HG02571 (cell line): ENCODE measurements around the gene HELZ.

Experiments
- ATAC-seq: cut with Tn5 transposase; IDR thresholded peaks from one replicate; pipeline ENCODE4 v1.9.1; 2021; ENCODE audit warnings: mild to moderate bottlenecking, moderate library complexity; ENCODE audit not compliant: unreplicated experiment

Gene HELZ

DNA sequence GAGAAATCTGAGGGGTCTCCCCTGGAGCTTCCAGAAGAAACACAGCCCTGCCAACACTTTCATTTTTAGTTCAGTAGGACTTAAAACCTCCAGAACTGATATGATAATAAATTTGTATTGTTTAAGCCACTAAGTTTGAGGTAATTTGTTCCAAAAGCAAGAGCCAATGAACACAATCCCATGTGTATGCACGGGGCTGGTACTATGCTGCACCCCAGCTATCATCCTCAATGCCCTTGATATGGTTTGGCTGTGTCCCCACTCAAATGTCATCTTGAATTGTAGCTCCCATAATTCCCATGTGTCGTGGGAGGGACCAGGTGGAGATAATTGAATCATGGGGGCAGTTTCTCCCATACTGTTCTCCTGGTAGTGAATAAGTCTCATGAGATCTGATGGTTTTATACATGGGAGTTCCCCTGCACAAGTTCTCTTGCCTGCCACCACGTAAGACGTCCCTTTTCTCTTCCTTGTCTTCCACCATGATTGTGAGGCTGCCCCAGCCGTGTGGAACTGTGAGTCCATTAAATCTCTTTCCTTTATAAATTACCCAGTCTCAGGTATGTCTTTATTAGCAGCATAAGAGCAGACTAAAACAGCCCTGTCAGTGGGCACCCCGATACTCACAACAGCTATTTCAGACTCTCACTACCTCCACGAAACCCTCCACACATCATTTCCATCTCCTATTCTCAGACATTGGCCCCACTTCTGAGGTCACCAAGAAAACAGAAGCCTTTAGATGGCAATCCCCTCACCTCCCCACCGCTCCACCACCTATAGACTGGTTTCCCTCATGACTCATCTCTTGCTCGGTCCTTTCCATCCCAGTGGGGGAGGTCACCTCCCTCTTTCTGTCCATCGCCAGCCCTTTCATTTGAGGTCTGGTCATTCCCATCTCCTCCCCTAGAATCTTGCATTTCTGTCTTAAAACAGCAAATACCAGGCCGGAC, 209.6 kb downstream of the HELZ start:
- no peak for ATAC-seq

DNA sequence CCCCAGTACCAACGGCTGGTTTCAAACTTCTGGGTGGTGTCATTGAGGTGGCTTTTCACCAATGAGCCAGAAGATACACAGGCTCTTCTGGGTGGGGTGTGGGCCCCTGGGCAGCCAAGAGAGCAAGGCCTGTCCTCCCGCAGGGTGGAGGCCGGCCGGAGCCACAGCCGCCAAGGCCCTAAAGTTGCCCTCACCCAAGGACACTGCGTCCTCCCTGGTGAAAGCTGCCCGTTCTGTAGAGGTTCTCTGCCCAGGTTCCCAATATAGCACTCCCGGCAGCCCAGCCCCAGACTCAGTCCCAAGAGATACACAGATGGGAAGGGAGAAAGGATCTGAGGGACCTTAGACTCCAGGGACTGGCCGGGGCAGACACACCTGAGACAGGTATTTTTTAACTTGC, 211.4 kb downstream of the HELZ start:
- no peak for ATAC-seq

DNA sequence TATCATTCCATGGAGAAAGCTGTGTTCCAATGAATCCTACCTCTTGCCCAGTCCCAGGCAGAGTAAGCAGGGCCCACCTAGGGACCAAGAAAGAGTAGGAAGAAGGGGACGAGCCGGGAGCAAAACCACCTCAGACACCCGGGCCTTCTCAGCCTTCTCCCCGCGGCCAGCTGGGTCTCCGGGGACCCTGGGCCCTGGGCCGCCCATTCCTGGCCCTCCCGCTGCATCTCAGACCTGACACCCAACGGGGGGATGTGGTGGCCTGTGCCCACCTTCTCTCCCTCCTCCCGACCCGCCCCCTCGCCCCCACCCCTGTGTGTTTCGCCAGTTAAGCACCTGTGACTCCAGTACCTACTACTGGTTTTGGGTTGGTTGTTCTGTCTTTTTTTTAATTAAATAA, 212.0 kb downstream of the HELZ start:
- no peak for ATAC-seq

DNA sequence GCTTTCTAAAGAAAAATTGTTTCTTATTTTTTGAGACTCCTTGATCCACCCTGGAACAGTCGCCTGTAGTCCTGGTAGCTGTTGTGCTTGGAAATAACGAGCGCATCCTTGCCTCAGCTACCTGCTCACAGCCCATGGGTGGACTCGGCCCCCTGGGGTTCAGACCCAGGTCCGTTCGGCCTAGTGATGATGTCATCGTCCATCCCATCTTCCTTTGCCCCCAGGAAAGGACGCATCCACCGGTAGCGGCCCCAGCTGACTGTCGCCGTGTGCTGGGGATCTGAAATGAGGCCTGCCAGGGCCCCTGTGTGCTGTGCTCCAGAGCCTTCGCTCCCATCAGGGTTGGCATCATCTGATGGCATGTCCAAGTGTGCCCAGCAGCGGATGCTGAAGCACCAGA, 212.6 kb downstream of the HELZ start:
- no peak for ATAC-seq

DNA sequence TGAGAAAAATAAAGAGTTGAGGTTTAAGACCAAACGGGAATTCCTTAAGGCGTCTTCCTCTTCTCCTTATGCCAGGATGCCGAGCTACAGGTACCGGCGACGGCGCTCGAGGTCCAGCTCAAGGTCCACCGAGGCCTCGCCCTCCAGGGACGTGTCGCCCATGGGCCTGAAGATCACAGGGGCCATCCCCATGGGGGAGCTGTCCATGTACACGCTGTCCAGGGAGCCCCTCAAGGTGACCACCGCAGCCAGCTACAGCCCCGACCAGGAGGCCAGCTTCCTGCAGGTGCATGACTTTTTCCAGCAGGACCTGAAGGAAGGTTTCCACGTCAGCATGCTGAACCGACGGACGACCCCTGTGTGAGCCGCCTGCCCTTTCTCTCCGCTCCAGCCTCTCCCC, 214.4 kb downstream of the HELZ start:
- ATAC-seq, result no peak

DNA sequence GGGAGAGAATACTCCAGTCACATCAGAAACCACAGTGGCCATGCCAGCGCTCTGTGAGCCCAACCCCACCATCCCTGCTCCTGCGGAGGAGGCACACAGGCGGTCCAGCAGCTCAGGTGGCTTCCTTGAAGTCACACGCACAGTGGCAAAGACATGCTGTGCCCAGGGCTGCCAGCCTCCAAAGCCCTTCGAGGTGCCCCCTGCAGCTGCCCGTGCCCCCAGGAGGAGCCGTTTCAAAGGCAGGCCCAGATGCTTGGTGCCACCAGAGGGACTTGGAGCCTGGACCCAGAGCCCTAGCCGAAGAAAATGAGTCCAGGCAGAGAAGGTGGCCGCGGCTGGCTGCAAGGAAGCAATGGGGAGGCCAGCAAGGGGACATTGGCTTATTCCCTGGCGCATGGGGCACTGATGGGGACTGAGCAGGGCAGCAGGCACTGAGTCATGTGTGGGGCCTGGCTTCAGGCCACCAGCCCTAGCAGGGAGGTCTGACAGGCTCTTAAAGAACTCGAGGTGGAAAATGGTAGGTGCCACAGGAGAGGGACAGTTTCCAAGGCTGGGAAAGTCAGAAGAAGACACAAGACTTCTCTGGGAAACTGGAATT, 217.9 kb downstream of the HELZ start:
- no peak for ATAC-seq

DNA sequence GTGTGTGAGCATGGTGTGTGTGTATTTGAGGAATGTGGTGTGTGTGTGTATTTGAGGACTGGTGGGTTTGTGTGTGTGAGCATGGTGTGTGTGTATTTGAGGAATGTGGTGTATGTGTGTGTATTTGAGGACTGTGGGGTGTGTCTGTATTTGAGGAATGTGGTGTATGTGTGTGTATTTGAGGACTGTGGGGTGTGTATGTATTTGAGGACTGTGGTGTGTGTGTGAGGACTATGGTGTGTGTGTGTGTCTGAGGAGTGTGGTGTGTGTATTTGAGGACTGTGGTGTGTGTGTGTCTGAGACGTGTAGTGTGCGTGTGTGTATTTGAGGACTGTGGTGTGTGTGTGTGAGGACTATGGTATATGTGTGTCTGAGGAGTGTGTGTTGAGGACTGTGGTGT, 218.7 kb downstream of the HELZ start:
- ATAC-seq, result no peak

DNA sequence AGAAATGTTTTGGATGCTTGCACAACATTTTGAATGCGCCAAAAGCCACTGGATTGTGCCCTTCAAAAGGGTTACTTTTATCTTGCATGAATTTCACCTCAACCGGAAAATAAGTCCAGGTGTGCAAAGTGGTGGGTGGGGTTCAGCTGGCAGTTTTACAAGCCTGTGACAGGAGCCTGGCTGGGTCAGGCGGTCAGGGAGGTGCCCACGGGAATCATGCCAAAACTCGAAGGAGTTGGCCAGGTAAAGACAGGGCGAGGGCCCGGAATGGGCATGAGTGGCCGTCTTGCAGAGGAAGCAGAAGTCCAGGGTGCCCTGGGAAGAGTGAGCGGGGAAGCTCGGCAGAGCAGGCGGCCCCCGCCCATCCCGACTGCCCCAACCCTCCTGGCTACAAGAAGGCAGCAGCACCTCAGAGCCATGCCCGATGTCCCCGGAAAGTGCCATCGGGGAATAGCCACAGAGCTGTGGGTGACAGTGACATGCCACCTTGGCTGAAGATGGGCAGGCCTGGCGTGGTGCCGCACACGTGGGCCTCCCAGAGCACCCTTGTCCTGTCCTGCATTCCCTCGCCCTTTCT, 219.7 kb downstream of the HELZ start:
- ATAC-seq, result no peak

DNA sequence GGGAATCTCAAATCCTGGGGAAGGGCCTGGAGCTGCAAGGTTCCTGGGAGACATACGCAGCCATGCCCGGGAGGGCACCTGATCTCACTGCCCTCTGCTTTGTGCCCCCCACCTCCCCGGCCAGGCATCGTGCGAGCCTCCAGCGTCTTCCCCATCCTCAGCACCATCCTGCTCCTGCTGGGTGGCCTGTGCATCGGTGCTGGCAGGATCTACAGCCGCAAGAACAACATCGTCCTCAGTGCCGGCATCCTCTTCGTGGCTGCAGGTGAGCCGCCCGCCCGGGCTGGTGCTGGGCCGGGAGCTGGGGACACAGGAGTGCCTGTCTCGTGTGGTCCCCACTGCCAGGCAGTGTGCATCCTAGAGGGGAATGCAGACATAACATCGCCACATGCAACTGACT, 220.3 kb downstream of the HELZ start:
- no peak for ATAC-seq

DNA sequence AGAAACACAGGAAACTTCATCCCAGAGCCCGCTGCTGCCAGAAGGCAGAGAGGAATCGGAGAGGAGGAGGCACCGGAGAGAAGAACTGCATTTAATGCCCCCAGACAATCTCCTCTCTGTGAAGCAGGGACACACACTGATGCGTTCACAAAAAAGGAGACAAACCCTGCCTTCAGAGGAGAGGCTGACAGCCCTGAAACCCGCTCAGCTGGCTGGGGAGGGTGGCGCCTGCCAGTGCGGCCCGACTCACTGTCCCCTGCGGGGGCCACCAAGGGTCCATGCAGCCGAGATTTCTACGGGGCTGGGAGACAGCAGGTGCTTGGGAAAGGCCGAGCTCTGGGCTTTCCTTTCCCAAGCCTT, 222.6 kb downstream of the HELZ start:
- no peak for ATAC-seq

DNA sequence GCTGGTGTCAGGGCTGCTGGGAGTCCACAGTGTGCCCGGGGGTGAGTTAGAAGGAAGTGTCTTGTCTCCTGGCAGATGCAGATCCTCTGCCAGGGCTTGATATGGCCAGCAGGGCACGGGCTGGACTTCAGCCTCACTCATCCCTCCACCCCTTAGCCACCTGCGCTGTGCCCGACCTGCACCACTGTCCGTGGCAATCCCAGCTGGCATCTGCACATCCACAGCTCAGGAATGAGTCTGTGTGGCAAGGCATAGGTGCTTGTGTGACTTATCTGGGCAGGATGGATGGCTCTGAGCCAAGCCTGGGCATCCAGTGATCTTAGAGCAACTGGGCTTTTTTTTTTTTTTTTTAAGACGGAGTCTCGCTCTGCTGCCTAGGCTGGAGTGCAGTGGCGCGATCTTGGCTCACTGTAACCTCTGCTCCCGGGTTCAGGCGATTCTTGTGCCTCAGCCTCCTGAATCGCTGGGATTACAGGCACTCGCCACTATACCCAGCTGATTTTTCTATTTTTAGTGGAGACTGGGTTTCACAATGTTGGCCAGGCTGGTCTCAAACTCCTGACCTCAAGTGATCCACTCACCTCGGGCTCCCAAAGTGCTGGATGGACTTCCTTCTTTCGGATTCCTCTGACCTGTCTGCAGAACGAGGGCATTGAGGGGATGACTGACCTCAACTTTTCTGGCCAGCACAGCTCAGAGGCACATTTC, 223.1 kb downstream of the HELZ start:
- no peak for ATAC-seq

DNA sequence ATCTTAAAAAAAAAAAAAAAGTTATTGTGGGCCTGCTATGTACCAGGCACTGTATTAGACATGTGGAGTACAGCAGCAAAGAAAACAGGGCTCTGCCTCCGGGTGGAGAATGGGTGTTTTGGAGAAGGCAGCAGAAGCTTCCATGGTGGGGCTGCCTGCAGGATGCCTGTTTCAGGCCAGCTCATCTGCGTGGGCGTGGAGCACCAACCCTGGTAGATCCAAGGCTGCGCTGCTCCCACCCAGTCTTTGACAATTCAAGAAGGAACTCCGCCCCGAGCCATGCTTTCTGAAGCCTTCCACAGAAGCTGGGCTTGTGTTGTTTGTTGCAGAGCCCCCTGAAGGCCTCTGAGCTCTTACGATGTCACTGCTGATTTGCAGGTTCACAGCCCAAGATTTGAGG, 223.8 kb downstream of the HELZ start:
- no peak for ATAC-seq
